ENCODE data around the gene MPHOSPH9. TPM values are rescaled to one million over a fixed set of nuclear protein-coding genes. Genes with fewer than 3 reads are reported as not detected.
"Not testable (repeated sequence)": the region's sequence is repeated elsewhere in the genome, so short reads cannot be mapped to it uniquely, and the experiment has no call there.

The MPHOSPH9 gene
- polyA plus RNA-seq, 3 donors: 28.8 to 40.8 (median 36.5) TPM

DNA sequence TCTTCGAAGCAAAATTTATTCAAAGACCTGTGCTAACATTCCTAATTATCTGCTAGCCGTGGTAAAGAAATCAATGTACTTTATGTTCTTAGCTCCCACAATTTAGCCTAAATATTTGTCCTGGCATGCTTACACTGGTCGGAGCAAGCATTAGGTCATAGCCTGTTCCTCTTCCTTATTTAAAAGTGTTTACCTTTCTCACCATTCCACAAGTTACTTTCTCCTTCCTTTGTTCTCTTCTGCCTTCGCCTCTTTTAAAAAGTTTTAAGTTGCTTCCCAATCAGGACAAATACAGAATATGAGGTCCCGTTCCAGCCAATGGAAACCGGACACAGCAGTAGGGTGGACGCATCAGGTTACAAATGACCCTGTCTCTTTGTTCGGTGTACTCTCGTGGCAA is 27.1 kb upstream of the MPHOSPH9 start:
- no peak for DNase-seq

DNA sequence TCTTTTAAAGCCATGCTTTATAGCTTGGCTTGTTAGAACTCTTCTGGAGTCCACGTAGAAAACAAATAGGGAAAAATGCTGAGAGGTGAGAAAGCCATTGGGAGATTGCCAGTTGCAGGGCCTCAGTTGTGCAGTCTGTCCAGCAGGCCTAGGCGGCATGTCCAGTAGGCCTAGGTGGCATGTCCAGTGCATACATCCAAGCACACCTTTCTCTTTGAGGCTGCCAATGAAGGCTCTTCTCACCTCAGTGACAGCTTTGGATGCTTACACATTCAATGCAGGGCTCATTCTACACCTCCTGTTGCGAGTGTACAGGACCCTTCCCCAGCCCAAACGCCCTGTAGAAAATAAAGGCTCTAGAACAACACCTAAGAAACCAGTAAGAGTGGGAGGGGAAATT is 25.7 kb upstream of the MPHOSPH9 start:
- no peak for DNase-seq

DNA sequence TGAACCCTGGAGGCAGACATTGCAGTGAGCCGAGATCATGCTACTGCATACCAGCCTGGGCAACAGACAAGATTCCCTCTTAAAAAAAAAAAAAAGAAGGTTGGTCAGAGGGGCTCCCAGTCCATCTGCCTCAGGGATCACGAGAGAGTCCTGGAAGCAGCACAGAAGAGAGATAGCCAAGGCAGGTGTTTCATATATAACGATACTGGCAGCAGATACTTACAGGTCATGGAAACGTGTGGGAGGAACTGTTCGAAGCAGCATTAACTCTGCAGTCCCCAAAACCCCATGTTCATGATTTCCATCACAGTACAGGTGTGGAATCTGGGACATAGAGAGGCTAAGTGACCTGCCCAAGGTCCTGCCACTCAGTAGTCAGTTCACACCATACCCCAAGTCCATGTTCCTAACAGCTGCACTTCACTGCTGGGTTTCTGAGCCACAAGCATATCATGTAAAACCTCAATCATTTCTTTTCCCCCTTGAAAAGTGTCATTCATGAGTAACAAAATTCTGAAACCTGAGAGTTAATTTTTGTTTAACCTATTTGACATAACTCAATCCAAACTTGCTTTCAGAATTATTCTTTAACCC is 22.0 kb upstream of the MPHOSPH9 start:
- DNase-seq: no peak

DNA sequence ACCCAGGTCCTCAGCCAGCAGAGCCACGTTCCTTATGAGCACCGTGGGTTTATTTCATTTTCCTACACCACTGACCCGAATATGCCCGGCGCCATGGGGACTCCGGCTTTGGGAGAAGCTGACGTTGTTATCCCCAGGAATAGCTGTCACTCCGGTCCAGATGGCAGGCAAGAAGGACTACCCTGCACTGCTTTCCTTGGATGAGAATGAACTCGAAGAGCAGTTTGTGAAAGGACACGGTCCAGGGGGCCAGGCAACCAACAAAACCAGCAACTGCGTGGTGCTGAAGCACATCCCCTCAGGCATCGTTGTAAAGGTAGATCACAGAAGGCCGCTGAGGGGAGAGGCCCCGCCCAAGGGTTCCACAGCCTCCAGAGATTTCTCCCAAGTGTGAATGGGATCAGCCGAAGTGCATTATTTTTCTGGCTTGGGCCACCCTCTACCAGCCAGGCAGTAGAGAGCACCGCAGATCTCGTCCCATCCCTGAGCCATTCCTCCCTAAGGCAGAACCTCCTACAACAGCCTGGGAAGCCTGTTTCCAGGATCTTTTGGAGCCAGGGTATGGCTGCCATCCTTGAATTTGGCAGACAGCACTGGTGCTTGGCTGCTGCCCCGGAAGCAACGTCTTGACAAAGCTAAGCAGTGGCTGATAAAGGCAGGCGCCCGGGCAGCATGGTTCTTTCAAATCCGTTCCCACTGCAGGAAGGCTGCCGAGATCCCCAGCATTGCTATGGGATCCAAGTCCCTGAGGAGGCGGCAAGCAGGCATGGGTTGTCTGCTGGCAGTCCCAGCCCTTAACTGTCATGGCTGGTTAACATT is 20.9 kb upstream of the MPHOSPH9 start:
- DNase-seq: no peak

DNA sequence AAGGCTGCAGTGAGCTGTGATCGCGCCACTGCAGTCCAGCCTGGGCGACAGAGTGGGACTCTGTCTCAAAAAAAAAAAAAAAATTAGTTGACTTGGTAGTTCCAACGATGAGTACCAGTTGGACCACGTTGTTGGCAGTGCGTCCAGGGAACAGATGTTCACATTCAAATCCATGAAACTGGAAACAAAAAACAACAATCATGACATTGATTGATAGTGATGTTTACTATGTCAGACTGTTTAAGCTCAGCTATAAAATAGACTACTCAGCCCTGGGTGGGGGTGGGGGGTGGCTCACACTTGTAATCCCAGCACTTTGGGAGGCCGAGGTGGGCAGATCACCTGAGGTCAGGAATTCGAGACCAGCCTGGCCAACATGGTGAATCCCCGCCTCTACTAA is 19.4 kb upstream of the MPHOSPH9 start:
- DNase-seq: not testable (repeated sequence)

DNA sequence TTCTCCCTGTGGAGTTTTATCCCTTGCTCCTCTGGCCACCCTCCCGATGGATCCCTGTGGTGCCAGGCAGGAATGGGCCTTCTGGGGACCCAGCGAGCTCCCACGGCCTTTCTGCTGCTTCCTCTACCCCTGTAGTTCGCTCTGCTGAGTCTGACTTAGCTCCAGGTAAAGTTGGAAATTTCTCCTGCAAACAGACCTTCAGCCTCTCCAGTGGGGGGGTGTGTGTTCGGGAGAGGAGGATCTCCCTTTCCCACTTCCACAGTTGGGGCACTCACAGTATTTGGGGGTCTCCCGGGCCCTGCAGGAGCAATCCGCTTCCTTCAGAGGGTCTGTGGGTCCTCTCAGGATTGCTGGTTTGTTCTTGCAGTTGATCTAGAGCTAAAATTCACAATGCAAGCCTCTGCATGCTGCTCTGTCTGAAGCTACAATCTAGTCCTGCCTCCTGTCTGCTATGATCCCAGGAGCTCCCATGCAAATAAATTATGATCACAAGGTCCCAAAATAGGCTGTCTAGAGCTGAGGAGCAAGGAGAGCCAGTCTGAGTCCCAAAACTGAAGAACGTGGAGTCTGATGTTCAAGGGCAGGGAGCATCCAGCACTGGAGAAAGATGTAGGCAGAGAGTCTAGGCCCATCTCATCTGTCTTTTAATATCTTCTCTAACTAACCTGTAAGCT is 18.6 kb upstream of the MPHOSPH9 start:
- DNase-seq: no peak

DNA sequence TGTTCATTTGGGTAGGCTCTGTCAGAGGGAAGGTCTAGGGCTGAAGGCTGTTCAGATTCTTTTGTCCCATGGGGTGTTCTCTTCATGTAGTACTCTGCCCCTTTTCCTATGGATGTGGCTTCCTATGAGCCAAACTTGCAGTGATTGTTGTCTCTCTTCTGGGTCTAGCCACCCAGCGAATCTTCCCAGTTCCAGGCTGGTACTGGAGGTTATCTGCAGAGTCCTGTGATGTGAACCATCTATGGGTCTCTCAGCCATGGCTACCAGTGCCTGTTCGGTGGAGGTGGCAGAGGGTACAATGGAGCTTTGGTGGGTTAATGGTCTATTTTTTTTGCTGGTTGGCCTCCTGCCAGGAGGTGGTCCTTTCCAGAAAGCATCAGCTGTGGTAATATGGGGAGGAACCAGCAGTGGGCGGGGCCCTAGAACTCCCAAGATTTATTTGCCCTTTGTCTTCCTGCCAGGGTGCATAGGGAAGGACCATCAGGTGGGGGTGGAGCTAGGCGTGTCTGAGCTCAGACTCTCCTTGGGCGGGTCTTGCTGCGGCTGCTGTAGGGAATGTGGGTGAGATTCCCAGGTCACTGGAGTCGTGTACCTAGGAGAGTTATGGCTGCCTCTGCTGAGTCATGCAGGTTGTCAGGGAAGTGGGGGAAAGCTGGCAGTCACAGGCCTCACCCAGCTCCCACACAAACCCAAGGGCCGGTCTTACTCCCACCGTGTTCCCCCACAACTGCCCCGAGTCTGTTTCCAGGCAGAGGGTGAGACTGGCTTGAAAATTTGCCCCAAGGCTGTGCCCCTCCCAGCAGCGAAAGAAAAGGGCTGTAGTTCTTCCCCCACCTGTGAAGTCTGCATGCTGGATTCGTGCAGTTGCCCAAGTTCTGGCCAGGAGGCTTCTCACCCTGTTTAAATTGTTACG is 17.8 kb upstream of the MPHOSPH9 start:
- DNase-seq: no peak

DNA sequence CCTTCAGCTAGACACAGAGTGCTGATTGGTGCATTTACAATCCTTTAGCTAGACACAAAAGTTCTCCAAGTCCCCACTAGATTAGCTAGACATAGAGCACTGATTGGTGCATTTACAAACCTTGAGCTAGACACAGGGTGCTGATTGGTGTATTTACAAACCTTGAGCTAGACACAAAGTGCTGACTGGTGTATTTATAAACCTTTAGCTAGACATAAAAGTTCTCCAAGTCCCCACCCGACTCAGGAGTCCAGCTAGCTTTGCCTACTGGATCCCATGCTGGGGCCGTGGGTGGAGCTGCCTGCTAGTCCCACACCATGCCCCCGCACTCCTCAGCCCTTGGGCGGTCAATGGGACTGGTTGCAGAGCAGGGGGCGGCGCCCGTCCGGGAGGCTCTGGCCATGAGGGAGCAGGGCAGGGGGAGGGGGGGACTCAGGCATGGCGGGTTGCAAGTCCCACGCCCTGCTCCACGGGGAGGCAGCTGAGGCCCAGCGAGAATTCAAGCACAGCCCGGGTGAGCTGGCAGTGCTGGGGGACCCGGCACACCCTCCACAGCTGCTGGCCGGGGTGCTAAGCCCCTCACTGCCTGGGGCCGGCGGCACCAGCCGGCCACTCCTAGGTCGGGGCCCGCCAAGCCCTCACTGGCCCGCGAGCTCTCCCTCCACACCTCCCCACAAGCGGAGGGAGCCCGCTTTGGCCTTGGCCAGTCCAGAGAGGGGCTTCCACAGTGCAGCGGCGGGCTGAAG is 16.2 kb upstream of the MPHOSPH9 start:
- not testable (repeated sequence) for DNase-seq

DNA sequence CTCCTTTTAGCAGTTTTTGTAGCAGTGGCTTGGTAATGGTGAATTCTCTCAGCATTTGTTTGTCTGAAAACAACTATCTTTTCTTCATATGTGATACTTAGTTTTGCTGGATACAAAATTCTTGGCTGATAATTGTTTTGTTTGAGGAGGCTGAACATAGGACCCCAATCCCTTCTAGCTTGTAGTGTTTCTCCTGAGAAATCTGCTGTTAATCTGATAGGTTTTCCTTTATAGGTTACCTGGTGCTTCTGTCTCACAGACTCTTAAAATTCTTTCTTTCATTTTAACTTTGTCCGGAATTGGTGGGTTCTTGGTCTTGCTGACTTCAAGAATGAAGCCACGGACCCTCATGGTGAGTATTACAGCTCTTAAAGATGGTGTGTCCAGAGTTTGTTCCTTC is 15.2 kb upstream of the MPHOSPH9 start:
- DNase-seq: not testable (repeated sequence)

DNA sequence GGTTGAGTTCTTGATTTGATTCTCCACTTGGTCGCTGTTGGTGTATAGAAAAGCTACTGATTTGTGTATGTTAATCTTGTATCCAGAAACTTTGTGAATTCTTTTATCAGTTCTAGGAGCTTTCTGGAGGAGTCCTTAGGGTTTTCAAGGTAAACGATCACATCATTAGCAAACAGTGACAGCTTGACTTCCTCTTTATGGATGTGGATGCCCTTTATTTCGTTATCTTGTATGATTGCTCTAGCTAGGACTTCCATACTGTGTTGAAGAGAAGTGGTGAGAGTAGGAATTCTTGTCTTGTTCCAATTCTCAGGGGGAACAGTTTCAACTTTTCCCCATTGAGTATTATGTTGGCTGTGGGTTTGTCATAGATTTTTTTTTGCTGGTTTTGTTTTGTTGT is 12.7 kb upstream of the MPHOSPH9 start:
- DNase-seq: no peak

DNA sequence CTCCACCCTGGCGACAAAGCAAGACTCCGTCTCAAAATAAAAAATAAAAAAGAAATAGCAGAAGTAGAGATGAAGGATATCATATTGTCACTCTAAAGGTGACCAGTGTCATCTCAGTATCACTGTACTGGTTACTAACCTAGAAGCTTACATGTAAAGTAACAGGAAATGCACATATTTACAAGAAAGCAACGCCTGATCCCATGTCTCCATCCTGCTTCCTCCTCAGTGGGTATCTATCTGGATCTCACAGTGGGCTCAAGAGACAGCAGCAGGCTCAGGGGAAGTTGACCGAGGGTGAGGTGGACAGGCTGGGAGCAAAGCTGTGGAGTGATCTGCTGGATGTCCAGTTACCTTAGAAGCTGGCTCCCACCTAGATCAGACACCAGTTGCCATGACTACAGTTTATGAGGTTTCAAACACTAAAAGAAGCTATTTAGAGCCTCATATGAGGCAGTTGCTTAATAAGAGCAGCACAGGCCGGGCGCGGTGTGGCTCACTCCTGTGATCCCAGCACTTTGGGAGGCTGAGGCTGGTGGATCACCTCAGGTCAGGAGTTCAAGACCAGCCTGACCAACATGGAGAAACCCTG is 10.8 kb upstream of the MPHOSPH9 start:
- DNase-seq: peak; percentile 60

DNA sequence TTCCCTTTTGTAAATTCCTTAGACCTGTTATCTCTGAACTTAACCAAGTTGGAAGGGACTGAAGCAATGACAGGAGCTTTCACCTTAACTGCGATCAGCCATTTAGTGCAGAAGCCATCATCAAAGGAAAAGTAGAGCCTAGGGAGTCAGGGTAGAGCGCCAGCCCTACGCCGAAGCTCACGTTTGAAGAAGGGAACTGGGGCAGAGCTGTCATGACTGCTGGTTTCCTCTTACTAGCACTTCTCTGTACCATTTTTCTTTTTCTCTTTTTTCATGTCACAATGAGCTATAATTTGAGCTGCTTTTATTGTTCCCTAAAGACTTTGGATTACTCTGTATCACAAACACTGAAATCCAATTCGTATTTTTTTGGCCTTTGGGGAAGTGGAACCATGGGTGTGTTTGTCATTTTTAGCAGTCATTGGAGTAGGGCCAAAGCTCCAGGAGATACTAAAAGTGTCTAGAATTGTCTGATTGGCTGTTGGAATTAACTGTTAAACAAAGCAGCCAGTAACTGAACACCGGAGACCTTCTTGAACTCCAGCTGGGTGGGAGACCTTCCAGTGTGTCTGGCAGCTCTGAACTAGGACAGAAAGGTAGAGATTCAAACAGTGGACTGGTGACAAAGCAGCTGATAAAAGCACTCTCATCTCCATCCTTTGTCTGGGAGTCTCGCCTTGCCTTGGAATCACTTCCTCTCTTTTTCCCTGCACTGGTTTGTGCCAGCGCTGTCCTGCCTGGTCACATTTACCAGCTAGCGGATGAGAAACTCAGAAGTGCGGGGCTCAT is 9.4 kb upstream of the MPHOSPH9 start:
- peak; percentile 79 for DNase-seq

DNA sequence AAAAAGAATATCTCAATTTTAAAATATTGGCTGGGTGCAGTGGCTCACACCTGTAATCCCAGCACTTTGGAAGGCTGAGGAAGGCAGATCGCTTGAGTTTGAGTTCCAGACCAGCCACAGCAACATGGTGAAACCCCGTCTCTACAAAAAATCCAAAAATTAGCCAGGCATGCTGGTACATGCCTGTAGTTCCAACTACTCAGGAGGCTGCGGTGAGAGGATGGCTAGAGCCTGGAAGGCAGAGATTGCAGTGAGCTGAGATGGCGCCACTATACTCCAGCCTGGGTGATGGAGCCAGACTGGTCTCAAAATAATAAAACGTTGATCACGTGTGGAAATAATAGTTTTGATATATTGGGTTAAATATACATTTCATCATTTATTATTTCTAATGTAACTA is 6.0 kb upstream of the MPHOSPH9 start:
- DNase-seq: no peak

DNA sequence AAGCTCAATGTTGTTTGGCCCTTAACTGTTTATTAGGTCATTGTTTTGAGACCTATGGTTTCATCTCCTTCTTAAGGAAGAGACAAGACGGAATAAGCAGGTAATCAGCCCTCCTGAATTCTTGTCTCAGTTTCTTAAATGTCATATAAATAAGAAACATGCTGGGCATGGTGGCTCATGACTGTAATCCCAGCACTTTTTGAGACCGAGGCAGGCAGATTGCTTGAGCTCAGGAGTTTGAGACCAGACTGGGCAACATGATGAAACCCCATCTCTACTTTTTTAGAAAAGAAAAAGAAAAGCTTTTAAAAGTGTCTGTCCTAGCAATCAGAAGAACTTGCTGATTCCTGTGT is 5.4 kb upstream of the MPHOSPH9 start:
- no peak for DNase-seq

DNA sequence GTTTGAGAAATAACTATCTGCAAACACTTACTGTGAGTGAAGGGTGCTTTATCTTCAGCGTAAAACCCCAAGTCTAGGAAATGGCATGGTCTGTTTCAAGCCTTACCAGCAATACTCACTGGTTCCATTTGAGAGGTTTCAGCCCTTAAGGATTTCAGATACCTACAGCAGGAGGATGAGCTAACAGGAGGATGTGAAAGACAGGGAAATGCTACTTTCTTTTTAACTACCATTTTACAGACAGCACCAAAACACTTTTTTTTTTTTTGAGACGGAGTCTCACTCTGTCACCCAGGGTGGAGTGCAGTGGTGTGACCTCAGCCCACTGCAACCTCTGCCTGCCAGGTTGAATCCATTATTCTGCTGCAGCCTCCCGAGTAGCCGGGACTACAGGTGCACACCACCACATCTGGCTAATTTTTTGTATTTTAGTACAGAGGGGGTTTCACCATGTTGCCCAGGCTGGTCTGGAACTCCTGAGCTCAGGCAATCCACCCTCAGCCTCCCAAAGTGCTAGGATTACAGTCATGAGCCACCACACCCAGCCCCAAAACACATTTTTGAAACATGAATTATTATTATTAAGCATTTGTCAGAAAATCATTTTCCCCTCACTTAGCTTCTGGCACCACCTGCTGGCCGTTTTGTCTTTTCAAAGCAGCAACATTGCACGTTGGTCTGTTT is 4.8 kb upstream of the MPHOSPH9 start:
- peak; percentile 24 for DNase-seq

DNA sequence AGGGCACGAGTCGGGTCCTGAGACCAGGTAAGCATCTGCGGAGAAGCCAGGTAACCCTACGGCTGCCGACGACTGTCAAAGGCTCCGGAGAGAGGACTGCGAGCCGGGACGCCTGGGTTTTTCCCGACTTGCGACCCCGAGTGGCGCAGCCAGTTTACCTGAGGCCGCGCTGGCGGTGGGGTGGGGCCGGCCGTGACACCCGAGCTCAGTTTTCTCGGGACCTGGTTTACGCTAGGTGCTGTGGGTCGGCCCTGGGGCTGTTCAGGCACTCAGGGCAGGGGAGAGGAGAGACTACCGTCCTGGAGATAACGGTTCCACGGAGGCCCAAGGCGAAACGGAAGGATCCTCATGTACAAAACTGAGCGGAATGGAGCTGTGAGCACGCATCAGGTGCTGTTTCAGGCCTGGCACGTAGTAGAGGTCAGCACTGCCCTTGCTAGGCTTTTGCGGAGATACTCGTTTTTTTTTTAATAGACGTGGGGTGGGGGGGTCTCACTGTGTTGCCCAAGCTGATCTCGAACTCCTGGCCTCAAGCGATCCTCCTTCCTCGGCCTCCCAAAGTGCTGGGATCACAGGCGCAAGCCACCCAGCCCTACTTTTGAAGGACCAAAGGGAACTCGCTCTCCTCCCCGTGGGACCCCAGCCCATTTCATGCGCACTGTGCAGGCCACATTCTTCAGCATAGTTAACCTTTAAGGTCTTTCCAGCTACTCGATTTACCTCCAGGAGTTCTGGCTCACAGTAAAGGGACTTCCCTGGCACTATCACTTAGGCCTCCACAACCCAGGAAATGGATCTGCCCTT is 766 bp upstream of the MPHOSPH9 start:
- no peak for DNase-seq

DNA sequence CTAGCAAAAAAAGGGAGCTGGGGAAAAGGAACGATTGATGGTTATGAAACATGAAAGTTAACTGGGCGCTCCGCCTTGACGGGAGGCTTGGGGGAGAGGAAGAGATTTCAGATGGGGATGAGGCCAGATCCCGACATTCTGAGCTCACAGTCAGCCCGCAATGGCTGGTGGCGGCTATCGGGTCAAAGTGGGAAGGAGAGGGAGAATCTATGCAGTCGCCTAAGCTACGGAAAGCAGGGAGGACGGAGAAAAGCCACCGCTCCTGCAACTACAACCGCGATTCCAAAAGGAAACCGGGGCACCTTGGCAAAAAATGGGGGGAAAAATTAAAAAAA is 502 bp downstream of the MPHOSPH9 start:
- DNase-seq: no peak

DNA sequence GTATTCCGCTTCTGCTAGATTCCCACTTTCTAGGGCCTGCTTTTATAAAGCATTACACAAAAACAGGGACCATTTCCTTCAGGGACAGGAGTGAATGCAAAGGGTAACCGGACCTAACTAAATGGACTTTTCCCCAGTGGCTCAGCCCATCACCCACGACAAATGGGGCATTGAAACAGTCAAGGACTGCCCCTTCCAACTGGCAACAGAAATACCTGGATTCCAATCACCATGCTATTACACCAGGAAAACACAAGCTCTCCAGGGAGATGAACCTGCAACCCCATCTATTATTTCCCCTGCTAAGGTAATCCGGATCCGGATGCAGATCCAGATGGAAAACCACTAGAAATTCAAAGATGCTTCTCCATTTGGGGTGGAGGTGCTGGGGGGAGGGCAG is 1.0 kb downstream of the MPHOSPH9 start:
- peak; percentile 24 for DNase-seq

DNA sequence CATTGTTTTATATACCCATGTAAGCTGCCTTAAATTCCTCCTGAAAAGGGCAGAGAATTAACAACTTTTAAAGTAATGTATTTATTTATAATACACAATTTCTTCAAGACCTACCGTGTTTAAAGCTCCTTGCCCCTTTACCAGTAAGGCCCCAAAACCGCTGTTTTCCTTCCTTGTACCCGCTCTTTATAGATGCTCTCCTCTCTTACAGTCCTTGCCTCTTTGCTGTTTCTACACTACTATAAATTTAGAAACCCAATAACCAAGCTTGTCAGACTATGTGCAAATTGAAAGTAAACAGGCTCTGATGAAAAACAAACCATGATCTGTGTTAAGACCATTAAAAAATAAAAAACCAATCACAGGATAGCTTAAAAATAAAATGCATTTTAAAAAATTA is 3.9 kb downstream of the MPHOSPH9 start:
- no peak for DNase-seq
